Measurements from ENCODE around the gene PGF. TPM values are rescaled to one million over a fixed set of nuclear protein-coding genes. Genes with fewer than 3 reads are reported as not detected.

Gene PGF
- polyA plus RNA-seq, 3 donors = 6.9 to 8.2 (median 7.0) TPM

GRCh38 chr14:74959596-74960180 lies 4.3 kb upstream of the PGF start:
- DNase-seq (ENCODE audit: low read depth in 3 of 3, low spot score in 2 of 3) = no peak

GRCh38 chr14:74956280-74957072 lies 1.1 kb upstream of the PGF start:
- DNase-seq (ENCODE audit: low read depth in 3 of 3, low spot score in 2 of 3) = no peak

- no peak for DNase-seq (ENCODE audit: low read depth in 3 of 3, low spot score in 2 of 3)
Measured at GRCh38 chr14:74956027-74956279, 556 bp upstream of the PGF start.

GRCh38 chr14:74954947-74955228 lies 509 bp downstream of the PGF start:
- no peak for DNase-seq (ENCODE audit: low read depth in 3 of 3, low spot score in 2 of 3)

GRCh38 chr14:74954232-74954946 lies 1.0 kb downstream of the PGF start:
- no peak for DNase-seq (ENCODE audit: low read depth in 3 of 3, low spot score in 2 of 3)

GRCh38 chr14:74953686-74954085 lies 1.7 kb downstream of the PGF start:
- no peak for DNase-seq (ENCODE audit: low read depth in 3 of 3, low spot score in 2 of 3)

- DNase-seq (ENCODE audit: low read depth in 3 of 3, low spot score in 2 of 3) = no peak
Measured at GRCh38 chr14:74952697-74953484, 2.5 kb downstream of the PGF start.

- DNase-seq (ENCODE audit: low read depth in 3 of 3, low spot score in 2 of 3) = no peak
Measured at GRCh38 chr14:74952180-74952665, 3.2 kb downstream of the PGF start.

GRCh38 chr14:74951443-74952179 lies 3.8 kb downstream of the PGF start:
- no peak for DNase-seq (ENCODE audit: low read depth in 3 of 3, low spot score in 2 of 3)

- DNase-seq (ENCODE audit: low read depth in 3 of 3, low spot score in 2 of 3) = no peak
Measured at GRCh38 chr14:74950795-74951442, 4.5 kb downstream of the PGF start.

GRCh38 chr14:74949859-74950573 lies 5.4 kb downstream of the PGF start:
- no peak for DNase-seq (ENCODE audit: low read depth in 3 of 3, low spot score in 2 of 3)

GRCh38 chr14:74949191-74949601 lies 6.2 kb downstream of the PGF start:
- no peak for DNase-seq (ENCODE audit: low read depth in 3 of 3, low spot score in 2 of 3)

GRCh38 chr14:74948228-74949175 lies 6.9 kb downstream of the PGF start:
- DNase-seq (ENCODE audit: low read depth in 3 of 3, low spot score in 2 of 3) = no peak

GRCh38 chr14:74947353-74948227 lies 7.8 kb downstream of the PGF start:
- no peak for DNase-seq (ENCODE audit: low read depth in 3 of 3, low spot score in 2 of 3)

- DNase-seq (ENCODE audit: low read depth in 3 of 3, low spot score in 2 of 3) = no peak
Measured at GRCh38 chr14:74946659-74947281, 8.6 kb downstream of the PGF start.

GRCh38 chr14:74945852-74946658 lies 9.3 kb downstream of the PGF start:
- no peak for DNase-seq (ENCODE audit: low read depth in 3 of 3, low spot score in 2 of 3)

Data from right renal cortex interstitium (tissue), 3 donors.